ENCODE results near the gene ANXA4. TPM values are rescaled to one million over a fixed set of nuclear protein-coding genes. Genes with fewer than 3 reads are reported as not detected.
A peak's percentile ranks its signal among the peaks of the same experiment; 100 is the strongest.

Gene ANXA4
- total and polyA plus RNA-seq, 2 of the 13 experiments (the other 11 are each of a cell fraction or from before 2014, with no cell fraction given), result 155 to 168 TPM

DNA sequence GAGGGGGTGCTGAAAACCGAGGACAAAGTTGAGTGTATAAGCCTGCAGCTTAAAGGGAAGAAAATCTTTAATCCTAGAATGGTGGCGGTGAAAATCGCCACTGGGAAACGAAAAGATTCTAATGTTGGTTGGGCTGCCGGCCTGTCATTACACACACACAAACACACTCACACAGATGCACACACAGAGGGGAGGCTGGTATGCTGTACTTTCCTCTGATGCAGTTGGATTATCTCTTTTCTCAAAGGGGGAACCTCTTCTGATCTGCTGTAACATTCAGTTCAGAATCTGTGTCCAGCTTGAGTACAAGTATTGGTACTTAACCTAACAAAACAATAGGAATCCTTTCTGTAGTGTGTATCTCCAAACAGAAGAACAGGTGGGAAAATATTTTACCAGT lies 39.0 kb downstream of the ANXA4 start:
- peaks cover 4 to 18% of the 10 kb centered on the region in 2 experiments; a peak in 3 of 5 replicates for H3K36me3 ChIP-seq (replicated peaks in 1 of 2; ENCODE audit: control insufficient read depth in 1 of 2, insufficient read depth in 2 of 2, low read length in 2 of 2)
- H2AFZ ChIP-seq (ENCODE audit: low read length), result no peak overlapping the region
- FAIRE-seq, result no peak
- peaks cover 6% of the 10 kb centered on the region; the same call in 1 of the 2 replicates for H4K20me1 ChIP-seq (ENCODE audit: insufficient read depth, low read length)
- no peak overlapping the region for H3K9ac ChIP-seq (ENCODE audit: insufficient read depth, low read depth, low read length)
- H3K27ac ChIP-seq (ENCODE audit: extremely low read length, insufficient read depth, low read length), result peak overlapping the region; percentile 66
- ChIA-PET POLR2A (interaction anchor here (1.0 to 2.6 kb wide), 8 partner anchors 8 to 410 kb away, joined by 3 to 67 read pairs (median 6); partner anchors contain the start of genes ANXA4, C2orf42 and GMCL1), CTCF (ENCODE audit: low intra/inter-chr PET ratio, low total read pairs) (interaction anchor here (1.7 kb wide), 1 partner anchor 36 kb away, joined by 5 read pairs; no protein-coding TSS in a partner anchor)
- H3K9me3 ChIP-seq (ENCODE audit: low read length), result peaks cover 4% of the 10 kb centered on the region; the same call in 1 of the 2 replicates
- 13% methylated on average over 5 of the region's 5 CpGs for WGBS (ENCODE audit: low lambda C conversion rate)
- no peaks in the 10 kb centered on the region for H3K79me2 ChIP-seq (ENCODE audit: insufficient read depth, low read length)
- H3K4me1 ChIP-seq (ENCODE audit: insufficient read depth, low read length), result peaks cover 59% of the 10 kb centered on the region
- TSS peak; percentile 74 for BruUV-seq (replicated peaks)
- peak overlapping the region in 2 of 3 experiments; percentile 14 to 26; a peak in 2 of 6 replicates for H3K4me3 ChIP-seq (replicated peaks in 1 of 3; ENCODE audit: insufficient read depth in 1 of 3, low read depth in 2 of 3, low read length in 3 of 3)
- intact Hi-C loops (cut with micrococcal nuclease; ENCODE audit: unreplicated experiment), result loop anchor here (1.0 to 5.0 kb wide), 4 partner anchors 8 to 38 kb away; partner anchors contain the start of gene ANXA4
- peak overlapping the region; percentile 58 for H3K4me2 ChIP-seq (ENCODE audit: low read depth, low read length)
- in situ Hi-C loops (cut with HindIII; ENCODE audit: extremely low pct_ligation_motif_present, low pct_unique_long_range_greater_than_20kb), result no loop called here
- peak; percentile 30 for DNase-seq (ENCODE audit: low spot score)
- peak; percentile 59 for ATAC-seq
- H3K27me3 ChIP-seq (ENCODE audit: control insufficient read depth in 1 of 2, insufficient read depth in 2 of 2, low read length in 2 of 2), result no peaks in the 10 kb centered on the region
- TF ChIP-seq SNAI1 (CRISPR knock-in tag; IDR thresholded peaks at IDR 0.05; ENCODE audit: borderline replicate concordance), result no peak
- TF ChIP-seq HNRNPK (IDR thresholded peaks at IDR 0.05; ENCODE audit: low read depth, low read length, poor library complexity, severe bottlenecking), result no peak
- TF ChIP-seq, protein P1, sequence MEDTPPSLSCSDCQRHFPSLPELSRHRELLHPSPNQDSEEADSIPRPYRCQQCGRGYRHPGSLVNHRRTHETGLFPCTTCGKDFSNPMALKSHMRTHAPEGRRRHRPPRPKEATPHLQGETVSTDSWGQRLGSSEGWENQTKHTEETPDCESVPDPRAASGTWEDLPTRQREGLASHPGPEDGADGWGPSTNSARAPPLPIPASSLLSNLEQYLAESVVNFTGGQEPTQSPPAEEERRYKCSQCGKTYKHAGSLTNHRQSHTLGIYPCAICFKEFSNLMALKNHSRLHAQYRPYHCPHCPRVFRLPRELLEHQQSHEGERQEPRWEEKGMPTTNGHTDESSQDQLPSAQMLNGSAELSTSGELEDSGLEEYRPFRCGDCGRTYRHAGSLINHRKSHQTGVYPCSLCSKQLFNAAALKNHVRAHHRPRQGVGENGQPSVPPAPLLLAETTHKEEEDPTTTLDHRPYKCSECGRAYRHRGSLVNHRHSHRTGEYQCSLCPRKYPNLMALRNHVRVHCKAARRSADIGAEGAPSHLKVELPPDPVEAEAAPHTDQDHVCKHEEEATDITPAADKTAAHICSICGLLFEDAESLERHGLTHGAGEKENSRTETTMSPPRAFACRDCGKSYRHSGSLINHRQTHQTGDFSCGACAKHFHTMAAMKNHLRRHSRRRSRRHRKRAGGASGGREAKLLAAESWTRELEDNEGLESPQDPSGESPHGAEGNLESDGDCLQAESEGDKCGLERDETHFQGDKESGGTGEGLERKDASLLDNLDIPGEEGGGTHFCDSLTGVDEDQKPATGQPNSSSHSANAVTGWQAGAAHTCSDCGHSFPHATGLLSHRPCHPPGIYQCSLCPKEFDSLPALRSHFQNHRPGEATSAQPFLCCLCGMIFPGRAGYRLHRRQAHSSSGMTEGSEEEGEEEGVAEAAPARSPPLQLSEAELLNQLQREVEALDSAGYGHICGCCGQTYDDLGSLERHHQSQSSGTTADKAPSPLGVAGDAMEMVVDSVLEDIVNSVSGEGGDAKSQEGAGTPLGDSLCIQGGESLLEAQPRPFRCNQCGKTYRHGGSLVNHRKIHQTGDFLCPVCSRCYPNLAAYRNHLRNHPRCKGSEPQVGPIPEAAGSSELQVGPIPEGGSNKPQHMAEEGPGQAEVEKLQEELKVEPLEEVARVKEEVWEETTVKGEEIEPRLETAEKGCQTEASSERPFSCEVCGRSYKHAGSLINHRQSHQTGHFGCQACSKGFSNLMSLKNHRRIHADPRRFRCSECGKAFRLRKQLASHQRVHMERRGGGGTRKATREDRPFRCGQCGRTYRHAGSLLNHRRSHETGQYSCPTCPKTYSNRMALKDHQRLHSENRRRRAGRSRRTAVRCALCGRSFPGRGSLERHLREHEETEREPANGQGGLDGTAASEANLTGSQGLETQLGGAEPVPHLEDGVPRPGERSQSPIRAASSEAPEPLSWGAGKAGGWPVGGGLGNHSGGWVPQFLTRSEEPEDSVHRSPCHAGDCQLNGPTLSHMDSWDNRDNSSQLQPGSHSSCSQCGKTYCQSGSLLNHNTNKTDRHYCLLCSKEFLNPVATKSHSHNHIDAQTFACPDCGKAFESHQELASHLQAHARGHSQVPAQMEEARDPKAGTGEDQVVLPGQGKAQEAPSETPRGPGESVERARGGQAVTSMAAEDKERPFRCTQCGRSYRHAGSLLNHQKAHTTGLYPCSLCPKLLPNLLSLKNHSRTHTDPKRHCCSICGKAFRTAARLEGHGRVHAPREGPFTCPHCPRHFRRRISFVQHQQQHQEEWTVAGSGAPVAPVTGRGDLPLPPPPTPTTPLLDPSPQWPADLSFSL (CRISPR knock-in tag; IDR thresholded peaks at IDR 0.05), result peak; percentile 52; the same call in 1 of the 2 replicates
- TF ChIP-seq ARNT (IDR thresholded peaks at IDR 0.05), result no peak
- no peak for TF ChIP-seq SIN3B (IDR thresholded peaks at IDR 0.05; ENCODE audit: low read length)
- TF ChIP-seq, protein P2, sequence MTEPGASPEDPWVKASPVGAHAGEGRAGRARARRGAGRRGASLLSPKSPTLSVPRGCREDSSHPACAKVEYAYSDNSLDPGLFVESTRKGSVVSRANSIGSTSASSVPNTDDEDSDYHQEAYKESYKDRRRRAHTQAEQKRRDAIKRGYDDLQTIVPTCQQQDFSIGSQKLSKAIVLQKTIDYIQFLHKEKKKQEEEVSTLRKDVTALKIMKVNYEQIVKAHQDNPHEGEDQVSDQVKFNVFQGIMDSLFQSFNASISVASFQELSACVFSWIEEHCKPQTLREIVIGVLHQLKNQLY (CRISPR knock-in tag; IDR thresholded peaks at IDR 0.05), result no peak
- TF ChIP-seq CREB1 (IDR thresholded peaks at IDR 0.05), result no peak
- TF ChIP-seq CREB1 (CRISPR knock-in tag; IDR thresholded peaks at IDR 0.05), result no peak
- TF ChIP-seq ZNF775 (CRISPR knock-in tag; IDR thresholded peaks at IDR 0.05; ENCODE audit: borderline replicate concordance), result peak; percentile 15; the same call in 1 of the 2 replicates
- TF ChIP-seq ZNF740 (CRISPR knock-in tag; IDR thresholded peaks at IDR 0.05), result no peak
- no peak for TF ChIP-seq JUN (CRISPR knock-in tag; IDR thresholded peaks at IDR 0.05)
- TF ChIP-seq KDM2A (CRISPR knock-in tag; IDR thresholded peaks at IDR 0.05; ENCODE audit: borderline replicate concordance, low read depth), result peak; percentile 13; the same call in 1 of the 2 replicates
- no peak for TF ChIP-seq GATA4 (IDR thresholded peaks at IDR 0.05; ENCODE audit: borderline replicate concordance, low read depth)

Data from HepG2 (cell line).